SK-N-SH treated with all-trans-retinoic acid at 6 μM for 48 hours (cell line): ENCODE results near the gene MYH9.

Source experiments
- BACH2 ChIP-seq: fragments of 250-450 bp; sonication (Bioruptor Pico); IDR thresholded peaks from 2 replicates; pipeline ENCODE4 v1.9.0; 2021; ENCODE audit warnings: mild to moderate bottlenecking, borderline replicate concordance
- ESRRG ChIP-seq: fragments of 250-450 bp; sonication (Bioruptor Pico); IDR thresholded peaks from 2 replicates; pipeline ENCODE4 v1.6.1; 2021; ENCODE audit warnings: mild to moderate bottlenecking
- ISL1 ChIP-seq: fragments of 250-450 bp; sonication (Bioruptor Pico); IDR thresholded peaks from 2 replicates; pipeline ENCODE4 v2.1.2; 2022; ENCODE audit warnings: mild to moderate bottlenecking, moderate library complexity
- TCF4 ChIP-seq: fragments of 250-450 bp; sonication (Bioruptor Pico); IDR thresholded peaks from 2 replicates; pipeline ENCODE4 v1.8.0; 2021; ENCODE audit warnings: mild to moderate bottlenecking, moderate library complexity, borderline replicate concordance
- TOX ChIP-seq: fragments of 250-450 bp; sonication (Bioruptor Pico); IDR thresholded peaks from 2 replicates; pipeline ENCODE4 v1.8.0; 2021; ENCODE audit warnings: mild to moderate bottlenecking, moderate library complexity, borderline replicate concordance
- ZC3H10 ChIP-seq: fragments of 250-450 bp; sonication (Bioruptor Pico); IDR thresholded peaks from 2 replicates; pipeline ENCODE4 v1.5.1; 2021; ENCODE audit warnings: mild to moderate bottlenecking, moderate library complexity
- ZFP3 ChIP-seq: fragments of 250-450 bp; sonication (Bioruptor Pico); IDR thresholded peaks from 2 replicates; pipeline ENCODE4 v1.5.0; 2020; ENCODE audit warnings: mild to moderate bottlenecking, moderate library complexity
- ZFP30 ChIP-seq: fragments of 450-650 bp; formaldehyde crosslinking; IDR thresholded peaks from 2 replicates; pipeline ENCODE4 v1.5.0; 2022; ENCODE audit warnings: mild to moderate bottlenecking, moderate library complexity
- ZNF70 ChIP-seq: fragments of 450-650 bp; formaldehyde crosslinking; IDR thresholded peaks from 2 replicates; pipeline ENCODE4 v1.5.0; 2020; ENCODE audit warnings: mild to moderate bottlenecking, moderate library complexity
- TF ChIP-seq, protein P1 (sequence below): fragments of 250-450 bp; sonication (Bioruptor Pico); IDR thresholded peaks from 2 replicates; pipeline ENCODE4 v1.5.0; 2020; ENCODE audit warnings: mild to moderate bottlenecking, moderate library complexity
- TF ChIP-seq, protein P2 (sequence below): fragments of 250-450 bp; sonication (Bioruptor Pico); IDR thresholded peaks from 2 replicates; pipeline ENCODE4 v1.5.1; 2020; ENCODE audit warnings: low read depth, mild to moderate bottlenecking, moderate library complexity

- TF ChIP-seq ESRRG (CRISPR knock-in tag) (no peak), TCF4 (CRISPR knock-in tag) (no peak), ZFP3 (CRISPR knock-in tag) (no peak), TOX (CRISPR knock-in tag) (no peak), ISL1 (CRISPR knock-in tag) (no peak), BACH2 (CRISPR knock-in tag) (no peak), ZC3H10 (CRISPR knock-in tag) (no peak), ZFP30 (CRISPR knock-in tag) (no peak), ZNF70 (CRISPR knock-in tag) (no peak)
- TF ChIP-seq, protein P1, sequence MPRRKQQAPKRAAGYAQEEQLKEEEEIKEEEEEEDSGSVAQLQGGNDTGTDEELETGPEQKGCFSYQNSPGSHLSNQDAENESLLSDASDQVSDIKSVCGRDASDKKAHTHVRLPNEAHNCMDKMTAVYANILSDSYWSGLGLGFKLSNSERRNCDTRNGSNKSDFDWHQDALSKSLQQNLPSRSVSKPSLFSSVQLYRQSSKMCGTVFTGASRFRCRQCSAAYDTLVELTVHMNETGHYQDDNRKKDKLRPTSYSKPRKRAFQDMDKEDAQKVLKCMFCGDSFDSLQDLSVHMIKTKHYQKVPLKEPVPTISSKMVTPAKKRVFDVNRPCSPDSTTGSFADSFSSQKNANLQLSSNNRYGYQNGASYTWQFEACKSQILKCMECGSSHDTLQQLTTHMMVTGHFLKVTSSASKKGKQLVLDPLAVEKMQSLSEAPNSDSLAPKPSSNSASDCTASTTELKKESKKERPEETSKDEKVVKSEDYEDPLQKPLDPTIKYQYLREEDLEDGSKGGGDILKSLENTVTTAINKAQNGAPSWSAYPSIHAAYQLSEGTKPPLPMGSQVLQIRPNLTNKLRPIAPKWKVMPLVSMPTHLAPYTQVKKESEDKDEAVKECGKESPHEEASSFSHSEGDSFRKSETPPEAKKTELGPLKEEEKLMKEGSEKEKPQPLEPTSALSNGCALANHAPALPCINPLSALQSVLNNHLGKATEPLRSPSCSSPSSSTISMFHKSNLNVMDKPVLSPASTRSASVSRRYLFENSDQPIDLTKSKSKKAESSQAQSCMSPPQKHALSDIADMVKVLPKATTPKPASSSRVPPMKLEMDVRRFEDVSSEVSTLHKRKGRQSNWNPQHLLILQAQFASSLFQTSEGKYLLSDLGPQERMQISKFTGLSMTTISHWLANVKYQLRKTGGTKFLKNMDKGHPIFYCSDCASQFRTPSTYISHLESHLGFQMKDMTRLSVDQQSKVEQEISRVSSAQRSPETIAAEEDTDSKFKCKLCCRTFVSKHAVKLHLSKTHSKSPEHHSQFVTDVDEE (CRISPR knock-in tag): no peak
- TF ChIP-seq, protein P2, sequence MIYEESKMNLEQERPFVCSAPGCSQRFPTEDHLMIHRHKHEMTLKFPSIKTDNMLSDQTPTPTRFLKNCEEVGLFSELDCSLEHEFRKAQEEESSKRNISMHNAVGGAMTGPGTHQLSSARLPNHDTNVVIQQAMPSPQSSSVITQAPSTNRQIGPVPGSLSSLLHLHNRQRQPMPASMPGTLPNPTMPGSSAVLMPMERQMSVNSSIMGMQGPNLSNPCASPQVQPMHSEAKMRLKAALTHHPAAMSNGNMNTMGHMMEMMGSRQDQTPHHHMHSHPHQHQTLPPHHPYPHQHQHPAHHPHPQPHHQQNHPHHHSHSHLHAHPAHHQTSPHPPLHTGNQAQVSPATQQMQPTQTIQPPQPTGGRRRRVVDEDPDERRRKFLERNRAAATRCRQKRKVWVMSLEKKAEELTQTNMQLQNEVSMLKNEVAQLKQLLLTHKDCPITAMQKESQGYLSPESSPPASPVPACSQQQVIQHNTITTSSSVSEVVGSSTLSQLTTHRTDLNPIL (CRISPR knock-in tag): no peak
Observed at GRCh38 chr22:36371920-36372319, 15.8 kb downstream of the MYH9 start.
